Endometrium (tissue), 2 donors: ENCODE results near the gene DIPK1B.

Experiments used
- FAIRE-seq: peaks from 2 replicates; lab custom pipeline; 2012; peaks lifted over from hg19 to GRCh38; lab: Jason Lieb, UNC
- donor health status: control.
- donor health status: control.

The DIPK1B gene

GRCh38 chr9:136673088-136673974 is 39.0 kb upstream of the DIPK1B start:
- FAIRE-seq: no peak

GRCh38 chr9:136673975-136674785 is 38.2 kb upstream of the DIPK1B start:
- no peak for FAIRE-seq

- FAIRE-seq: no peak
Measured at GRCh38 chr9:136674786-136675349, 37.5 kb upstream of the DIPK1B start.

GRCh38 chr9:136675477-136676296 is 36.7 kb upstream of the DIPK1B start:
- no peak for FAIRE-seq

GRCh38 chr9:136676297-136676794 is 36.0 kb upstream of the DIPK1B start:
- FAIRE-seq: no peak

- FAIRE-seq: no peak
Measured at GRCh38 chr9:136676920-136677686, 35.3 kb upstream of the DIPK1B start.

GRCh38 chr9:136678034-136678433 is 34.3 kb upstream of the DIPK1B start:
- FAIRE-seq: no peak

- FAIRE-seq: no peak
Measured at GRCh38 chr9:136678624-136679023, 33.7 kb upstream of the DIPK1B start.

- no peak for FAIRE-seq
Measured at GRCh38 chr9:136679431-136679941, 32.9 kb upstream of the DIPK1B start.

GRCh38 chr9:136681029-136681428 is 31.3 kb upstream of the DIPK1B start:
- FAIRE-seq: no peak

- no peak for FAIRE-seq
Measured at GRCh38 chr9:136681945-136682699, 30.2 kb upstream of the DIPK1B start.

- no peak for FAIRE-seq
Measured at GRCh38 chr9:136682710-136683109, 29.7 kb upstream of the DIPK1B start.

GRCh38 chr9:136683173-136683745 is 29.1 kb upstream of the DIPK1B start:
- FAIRE-seq: no peak

- no peak for FAIRE-seq
Measured at GRCh38 chr9:136683755-136684154, 28.6 kb upstream of the DIPK1B start.

GRCh38 chr9:136684339-136684738 is 28.0 kb upstream of the DIPK1B start:
- FAIRE-seq: no peak

- FAIRE-seq: no peak
Measured at GRCh38 chr9:136684799-136685198, 27.6 kb upstream of the DIPK1B start.

GRCh38 chr9:136685216-136685615 is 27.2 kb upstream of the DIPK1B start:
- FAIRE-seq: no peak

GRCh38 chr9:136685790-136686533 is 26.4 kb upstream of the DIPK1B start:
- FAIRE-seq: no peak

- no peak for FAIRE-seq
Measured at GRCh38 chr9:136686534-136686793, 25.9 kb upstream of the DIPK1B start.
